Stomach (tissue), 9 donors: ENCODE measurements around the gene SLC22A1. TPM values are rescaled to one million over a fixed set of nuclear protein-coding genes. Genes with fewer than 3 reads are reported as not detected.

ENCODE experiments used
- DNase-seq, 2 donors: peaks; one replicate each; pipeline versions ENCODE4 v3.0.0 to v3.0.0-alpha.2; 2013 to 2019
- H3K27ac ChIP-seq, 5 donors: fragments of 200-600 bp in 4 of 5; sonication (generic) in 4 of 5; one replicate each; pipeline ENCODE4 v1.5.1; 2013 to 2019; ENCODE audit warnings: mild to moderate bottlenecking in 1 of 5, moderate library complexity in 1 of 5
- H3K27me3 ChIP-seq, 3 donors: fragments of 200-600 bp; sonication (generic); one replicate each; pipeline ENCODE4 v1.5.1; 2017 to 2019; ENCODE audit warnings: mixed run types in 1 of 3
- H3K36me3 ChIP-seq, 4 donors: fragments of 200-600 bp; sonication (generic); 1 replicate in 3 of 4; 2 replicates in 1 of 4; pipeline ENCODE4 v1.5.1; 2016 to 2019
- H3K4me1 ChIP-seq, 4 donors: fragments of 200-600 bp; sonication (generic); one replicate each; pipeline ENCODE4 v1.5.1; 2016 to 2019
- H3K4me3 ChIP-seq, 4 donors: fragments of 200-600 bp; sonication (generic) in 3 of 4; one replicate each; pipeline ENCODE4 v1.5.1; 2016 to 2019; ENCODE audit warnings: mild to moderate bottlenecking in 1 of 4
- H3K9me3 ChIP-seq, 4 donors: fragments of 200-600 bp; sonication (generic); one replicate each; pipeline ENCODE4 v1.5.1; 2016 to 2019
- EP300 ChIP-seq: sonication (generic); formaldehyde crosslinking; IDR thresholded peaks from one replicate; pipeline ENCODE4 v1.6.1; 2017; ENCODE audit warnings: antibody characterized with exemption
- POLR2A ChIP-seq, 4 donors: fragments of 450-650 bp; IDR thresholded peaks; one replicate each; pipeline ENCODE4 v1.6.1; 2016; ENCODE audit warnings: antibody characterized with exemption in 4 of 4, control low read depth in 2 of 4, mild to moderate bottlenecking in 1 of 4, moderate library complexity in 1 of 4
- POLR2AphosphoS5 ChIP-seq, 3 donors: sonication (generic); formaldehyde crosslinking; IDR thresholded peaks; one replicate each; pipeline ENCODE4 v1.6.1; 2016; ENCODE audit warnings: antibody characterized with exemption in 3 of 3
- WGBS, 5 donors: extraction: QIAGEN DNeasy Blood & Tissue Kit in 3 of 5; methylation state at CpG; one replicate each; pipeline versions ENCODE4 v1.1.5 to v1.1.7; 2013 to 2018; 5-methylcytosine and 5-hydroxymethylcytosine counted together
- intact Hi-C: fragments of 100-400 bp; cut with DNase I; formaldehyde crosslinking; loops from one replicate; pipeline ENCODE4 v1.15.1; 2023; ENCODE audit warnings: low total_unique reads
- polyA plus RNA-seq, 3 donors: library from polyadenylated mRNA; stranded (reverse); fragments of 200-250 nt; gene quantifications; one replicate each; pipeline ENCODE4 v1.2.3, GENCODE V29; 2013
- total RNA-seq, 5 donors: library from RNA; depleted of rRNA; stranded (reverse); fragments of >200 nt; gene quantifications; one replicate each; pipeline versions ENCODE4 v1.1.0 to v1.2.3, GENCODE V29; 2014 to 2016
- TF ChIP-seq, protein P1 (sequence below), 7 experiments: fragments of 450-650 bp in 4 of 7; fragments of 200-600 bp in 3 of 7; sonication (generic) in 3 of 7; IDR thresholded peaks; one replicate each; pipeline ENCODE4 v1.5.1; 2016 to 2019; ENCODE audit warnings: antibody characterized with exemption in 7 of 7, control low read depth in 2 of 7, mild to moderate bottlenecking in 1 of 7
- donor health status: healthy with polysubstance abuse.
- donor health status: Bipolar disorder and iron deficiency.
- donor health status: healthy.

Gene SLC22A1
- total and polyA plus RNA-seq, 8 donors: 0.20 to 36.2 (median 2.2) TPM; not detected in 2

DNA sequence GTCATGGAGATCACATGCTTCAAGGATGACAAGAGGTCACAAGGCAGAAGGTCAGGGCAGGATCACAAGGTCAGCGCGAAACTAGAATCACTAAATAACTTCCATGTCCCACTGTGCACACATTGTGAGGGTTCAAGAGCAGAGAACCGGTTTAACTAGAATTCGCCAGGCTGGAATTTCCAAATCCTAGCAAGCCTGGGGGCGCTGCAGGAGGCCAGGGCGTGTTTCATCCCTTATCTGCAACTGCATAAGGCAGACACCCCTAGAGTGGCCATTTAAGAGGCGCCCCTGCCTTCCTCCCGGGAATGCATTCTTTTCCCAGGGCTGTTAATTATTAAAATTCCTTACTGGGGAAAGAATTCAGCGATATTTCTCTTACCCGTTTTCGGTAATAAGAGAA lies 40.2 kb upstream of the SLC22A1 start:
- DNase-seq: no peak
- TF ChIP-seq, protein P1, sequence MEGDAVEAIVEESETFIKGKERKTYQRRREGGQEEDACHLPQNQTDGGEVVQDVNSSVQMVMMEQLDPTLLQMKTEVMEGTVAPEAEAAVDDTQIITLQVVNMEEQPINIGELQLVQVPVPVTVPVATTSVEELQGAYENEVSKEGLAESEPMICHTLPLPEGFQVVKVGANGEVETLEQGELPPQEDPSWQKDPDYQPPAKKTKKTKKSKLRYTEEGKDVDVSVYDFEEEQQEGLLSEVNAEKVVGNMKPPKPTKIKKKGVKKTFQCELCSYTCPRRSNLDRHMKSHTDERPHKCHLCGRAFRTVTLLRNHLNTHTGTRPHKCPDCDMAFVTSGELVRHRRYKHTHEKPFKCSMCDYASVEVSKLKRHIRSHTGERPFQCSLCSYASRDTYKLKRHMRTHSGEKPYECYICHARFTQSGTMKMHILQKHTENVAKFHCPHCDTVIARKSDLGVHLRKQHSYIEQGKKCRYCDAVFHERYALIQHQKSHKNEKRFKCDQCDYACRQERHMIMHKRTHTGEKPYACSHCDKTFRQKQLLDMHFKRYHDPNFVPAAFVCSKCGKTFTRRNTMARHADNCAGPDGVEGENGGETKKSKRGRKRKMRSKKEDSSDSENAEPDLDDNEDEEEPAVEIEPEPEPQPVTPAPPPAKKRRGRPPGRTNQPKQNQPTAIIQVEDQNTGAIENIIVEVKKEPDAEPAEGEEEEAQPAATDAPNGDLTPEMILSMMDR (IDR thresholded peaks at IDR 0.05): no peak
- no peak for TF ChIP-seq POLR2A (IDR thresholded peaks at IDR 0.05)
- no peak for TF ChIP-seq EP300
- no peak for TF ChIP-seq POLR2AphosphoS5 (IDR thresholded peaks at IDR 0.05)
- no peak overlapping the region for H3K27ac ChIP-seq
- WGBS, 5 donors: 90 to 95% (median 93%) methylated on average over 11 of the region's 11 CpGs
- no peak overlapping the region for H3K4me3 ChIP-seq
- no peaks in the 10 kb centered on the region for H3K27me3 ChIP-seq
- H3K9me3 ChIP-seq: no peaks in the 10 kb centered on the region
- no peaks in the 10 kb centered on the region for H3K4me1 ChIP-seq
- intact Hi-C loops: no loop called here
- H3K36me3 ChIP-seq: peaks cover 76 to 100% (median 100%) of the 10 kb centered on the region in 4 donors

DNA sequence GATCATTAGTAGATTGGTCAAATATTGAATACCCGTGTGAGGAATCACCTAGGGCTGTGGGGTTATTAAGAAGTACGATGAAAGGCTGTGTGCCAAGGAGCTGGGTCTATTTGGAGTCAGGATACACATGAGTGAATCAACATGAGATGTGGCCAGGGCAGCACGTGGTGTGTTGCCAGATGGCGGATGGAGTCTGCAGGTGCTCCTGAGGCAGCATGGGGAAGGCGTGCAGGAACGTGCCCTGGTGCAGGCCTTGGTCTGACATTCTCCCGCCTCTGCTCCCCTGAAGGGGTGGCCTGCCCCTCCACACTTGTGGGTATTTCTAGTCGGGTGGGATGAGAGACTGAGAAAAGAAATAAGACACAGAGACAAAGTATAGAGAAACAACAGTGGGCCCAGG lies 39.0 kb upstream of the SLC22A1 start:
- H3K27me3 ChIP-seq: no peaks in the 10 kb centered on the region
- 70 to 84% (median 80%) methylated on average over 8 of the region's 8 CpGs for WGBS, 5 donors
- TF ChIP-seq POLR2A (IDR thresholded peaks at IDR 0.05): no peak
- no peak for TF ChIP-seq POLR2AphosphoS5 (IDR thresholded peaks at IDR 0.05)
- DNase-seq: no peak
- peaks cover 77 to 100% (median 100%) of the 10 kb centered on the region in 4 donors for H3K36me3 ChIP-seq
- intact Hi-C loops: no loop called here
- no peaks in the 10 kb centered on the region for H3K4me1 ChIP-seq
- H3K9me3 ChIP-seq: no peaks in the 10 kb centered on the region
- no peak overlapping the region for H3K4me3 ChIP-seq
- no peak overlapping the region for H3K27ac ChIP-seq

DNA sequence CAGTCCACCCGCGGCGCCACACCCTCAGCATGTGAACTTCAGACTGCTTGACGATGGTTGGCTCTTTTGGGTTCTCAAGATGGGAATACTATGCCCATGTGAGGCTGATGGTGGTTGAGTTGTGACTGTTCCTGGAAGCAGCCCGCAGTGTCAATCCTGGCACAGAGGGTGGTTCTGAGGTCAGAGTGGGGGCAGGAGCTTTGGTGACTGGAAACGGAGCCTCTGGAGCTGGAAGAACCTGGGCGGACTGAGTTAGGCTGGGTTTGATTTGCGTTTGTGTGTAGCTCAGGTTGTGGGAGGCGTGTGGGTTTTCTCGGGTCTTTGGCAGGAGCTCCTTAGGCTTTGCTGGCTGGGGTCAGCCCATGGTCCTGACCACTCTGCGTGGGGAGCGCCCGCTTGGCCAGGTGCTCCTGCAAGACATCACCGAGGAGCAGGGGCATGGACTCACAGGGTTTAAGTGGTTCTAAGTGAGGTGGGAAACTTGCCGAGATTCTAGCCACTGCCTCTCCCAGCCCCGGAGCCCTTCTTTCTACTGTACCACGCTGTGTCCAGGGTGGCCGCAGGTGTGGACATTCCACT lies 37.3 kb upstream of the SLC22A1 start:
- H3K9me3 ChIP-seq: no peaks in the 10 kb centered on the region
- H3K4me3 ChIP-seq: no peak overlapping the region
- peaks cover 68 to 100% (median 100%) of the 10 kb centered on the region in 4 donors for H3K36me3 ChIP-seq
- TF ChIP-seq, protein P1 (IDR thresholded peaks at IDR 0.05): no peak
- TF ChIP-seq POLR2A (IDR thresholded peaks at IDR 0.05) (no peak), EP300 (no peak), POLR2AphosphoS5 (IDR thresholded peaks at IDR 0.05) (no peak)
- no peaks in the 10 kb centered on the region for H3K27me3 ChIP-seq
- no peak overlapping the region for H3K27ac ChIP-seq
- intact Hi-C loops: no loop called here
- DNase-seq: no peak
- peaks cover 0 to 9% (median 4%) of the 10 kb centered on the region in 4 donors for H3K4me1 ChIP-seq
- WGBS, 5 donors: 95 to 98% (median 96%) methylated on average over 18 of the region's 18 CpGs

DNA sequence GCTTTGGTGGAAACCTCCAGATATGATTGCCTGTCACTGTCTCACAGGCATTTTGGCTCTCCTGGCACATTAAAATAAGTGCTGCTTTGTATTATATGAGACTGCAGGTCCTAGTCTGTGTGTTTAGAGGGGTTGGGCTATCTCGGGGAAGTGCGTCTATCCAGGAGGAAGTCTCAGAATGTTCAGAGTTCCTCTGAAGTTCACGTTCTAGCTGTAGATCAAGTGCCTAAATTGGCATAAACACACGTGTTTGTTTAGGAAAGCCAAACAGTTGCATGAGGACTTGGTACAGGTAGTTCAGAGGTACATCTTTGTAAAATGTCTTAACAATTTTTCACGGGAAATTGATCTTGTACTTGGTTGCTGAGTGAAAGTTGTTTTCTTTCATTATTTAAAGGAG lies 36.4 kb upstream of the SLC22A1 start:
- intact Hi-C loops: no loop called here
- peaks cover 68 to 100% (median 100%) of the 10 kb centered on the region in 4 donors for H3K36me3 ChIP-seq
- 67 to 83% (median 77%) methylated on average over 5 of the region's 5 CpGs for WGBS, 5 donors
- no peaks in the 10 kb centered on the region for H3K27me3 ChIP-seq
- H3K9me3 ChIP-seq: no peaks in the 10 kb centered on the region
- no peak for TF ChIP-seq EP300
- no peak for TF ChIP-seq POLR2AphosphoS5 (IDR thresholded peaks at IDR 0.05)
- TF ChIP-seq POLR2A (IDR thresholded peaks at IDR 0.05): no peak
- TF ChIP-seq, protein P1 (IDR thresholded peaks at IDR 0.05): no peak
- H3K4me3 ChIP-seq: no peak overlapping the region
- no peak for DNase-seq
- peaks cover 0 to 9% (median 4%) of the 10 kb centered on the region in 4 donors for H3K4me1 ChIP-seq
- no peak overlapping the region for H3K27ac ChIP-seq
